Caco-2 (cell line): ENCODE results near the gene ST8SIA5. TPM values are rescaled to one million over a fixed set of nuclear protein-coding genes. Genes with fewer than 3 reads are reported as not detected.

Experiments used
- BruUV-seq: library from RNA; stranded (reverse); fragments of 400-500 nt; replicated peaks from 2 replicates; lab custom pipeline; 2021; lab: Mats Ljungman, UMichigan
- CTCF ChIA-PET: fragments of 300-600 bp; sonication (Branson Sonifier 250); formaldehyde crosslinking; loops from one replicate; lab custom pipeline; 2022; ENCODE audit warnings: antibody characterized with exemption; lab: Charles Lee
- POLR2A ChIA-PET: fragments of 300-600 bp; sonication (Branson Sonifier 250); formaldehyde crosslinking; loops from one replicate; lab custom pipeline; 2022; ENCODE audit warnings: antibody characterized with exemption; lab: Charles Lee
- DNase-seq, 2 experiments: peaks; one replicate each; pipeline versions ENCODE4 v3.0.0 to v3.0.0-alpha.2; 2020 to 2022
- H3K27me3 ChIP-seq: replicated peaks from 2 replicates; pipeline ENCODE4 v1.6.0; 2011; ENCODE audit warnings: low read length; ENCODE audit not compliant: control insufficient read depth, insufficient read depth
- H3K36me3 ChIP-seq: 2 replicates; pipeline ENCODE4 v1.5.1; 2011; ENCODE audit warnings: low read length; ENCODE audit not compliant: control insufficient read depth, insufficient read depth
- H3K4me1 ChIP-seq: fragments of 250-450 bp; sonication (Bioruptor Pico); 2 replicates; pipeline ENCODE4 v1.5.1; 2020; ENCODE audit warnings: mild to moderate bottlenecking
- H3K4me3 ChIP-seq: 2 replicates; pipeline ENCODE4 v1.5.1; 2011; ENCODE audit warnings: low read depth, mild to moderate bottlenecking, control low read depth, low read length
- H3K9me3 ChIP-seq: fragments of 250-450 bp; sonication (Bioruptor Pico); 2 replicates; pipeline ENCODE4 v1.5.1; 2020; ENCODE audit warnings: mild to moderate bottlenecking, moderate library complexity
- H3K27ac Mint-ChIP-seq: one replicate; pipeline ENCODE4 v1.8.0; 2022; ENCODE audit warnings: mixed read lengths; ENCODE audit not compliant: unreplicated experiment
- H3K27me3 Mint-ChIP-seq: one replicate; pipeline ENCODE4 v1.8.0; 2022; ENCODE audit warnings: mixed read lengths; ENCODE audit not compliant: insufficient read depth, unreplicated experiment
- H3K36me3 Mint-ChIP-seq: one replicate; pipeline ENCODE4 v1.8.0; 2022; ENCODE audit warnings: mild to moderate bottlenecking, mixed read lengths; ENCODE audit not compliant: insufficient read depth, unreplicated experiment
- H3K4me1 Mint-ChIP-seq: one replicate; pipeline ENCODE4 v1.8.0; 2022; ENCODE audit warnings: low read depth, mixed read lengths; ENCODE audit not compliant: unreplicated experiment
- H3K4me3 Mint-ChIP-seq: one replicate; pipeline ENCODE4 v1.8.0; 2022; ENCODE audit warnings: mild to moderate bottlenecking, moderate library complexity, mixed read lengths; ENCODE audit not compliant: unreplicated experiment
- H3K9me3 Mint-ChIP-seq: one replicate; pipeline ENCODE4 v1.8.0; 2022; ENCODE audit warnings: mixed read lengths; ENCODE audit not compliant: unreplicated experiment
- CTCF ChIP-seq, 2 experiments: fragments of 200-600 bp in 1 of 2; IDR thresholded peaks; 1 replicate in 1 of 2; 2 replicates in 1 of 2; pipeline versions ENCODE4 v1.5.1 to v1.8.0; 2011 to 2022; ENCODE audit warnings: antibody characterized with exemption in 1 of 2, control low read depth in 1 of 2, inconsistent platforms in 1 of 2, low read depth in 1 of 2, low read length in 1 of 2, mild to moderate bottlenecking in 1 of 2, moderate library complexity in 1 of 2; ENCODE audit not compliant: insufficient read depth in 1 of 2, severe bottlenecking in 1 of 2, unreplicated experiment in 1 of 2
- intact Hi-C: fragments of 100-400 bp; cut with micrococcal nuclease; formaldehyde crosslinking; loops from one replicate; pipeline ENCODE4 v1.10.0; 2022; ENCODE audit not compliant: unreplicated experiment
- total RNA-seq: library from RNA; stranded (reverse); gene quantifications from 2 replicates; pipeline ENCODE4 v1.2.3, GENCODE V29; 2022

ST8SIA5 gene
- total RNA-seq, 1 experiment from 2014 or later: not detected

GRCh38 chr18:46720521-46720920, 36.3 kb downstream of the ST8SIA5 start:
- peaks cover 15% of the 10 kb centered on the region for H3K27me3 Mint-ChIP-seq
- no TSS peak for BruUV-seq
- H3K36me3 ChIP-seq: no peaks in the 10 kb centered on the region
- ChIA-PET CTCF (no interaction called here), POLR2A (no interaction called here)
- no peak for DNase-seq
- no peak overlapping the region for H3K4me3 ChIP-seq
- TF ChIP-seq CTCF (IDR thresholded peaks at IDR 0.05; ENCODE audit: insufficient read depth in 1 of 2, low read depth in 1 of 2, low read length in 1 of 2, severe bottlenecking in 1 of 2, unreplicated experiment in 1 of 2): no peak
- H3K27ac Mint-ChIP-seq: no peak overlapping the region
- H3K27me3 ChIP-seq: no peaks in the 10 kb centered on the region
- H3K9me3 Mint-ChIP-seq: no peaks in the 10 kb centered on the region
- no peaks in the 10 kb centered on the region for H3K36me3 Mint-ChIP-seq
- no peaks in the 10 kb centered on the region for H3K9me3 ChIP-seq
- H3K4me3 Mint-ChIP-seq: no peak overlapping the region
- intact Hi-C loops: no loop called here
- H3K4me1 Mint-ChIP-seq: no peaks in the 10 kb centered on the region
- H3K4me1 ChIP-seq: no peaks in the 10 kb centered on the region

GRCh38 chr18:46720092-46720491, 36.8 kb downstream of the ST8SIA5 start:
- H3K9me3 ChIP-seq: no peaks in the 10 kb centered on the region
- intact Hi-C loops: no loop called here
- H3K27me3 ChIP-seq: no peaks in the 10 kb centered on the region

GRCh38 chr18:46719388-46719787, 37.5 kb downstream of the ST8SIA5 start:
- TF ChIP-seq CTCF (IDR thresholded peaks at IDR 0.05; ENCODE audit: insufficient read depth in 1 of 2, low read depth in 1 of 2, low read length in 1 of 2, severe bottlenecking in 1 of 2, unreplicated experiment in 1 of 2): no peak
- Mint-ChIP-seq H3K27ac (no peak overlapping the region), H3K9me3 (no peaks in the 10 kb centered on the region), H3K36me3 (no peaks in the 10 kb centered on the region), H3K4me1 (no peaks in the 10 kb centered on the region), H3K27me3 (peaks cover 17% of the 10 kb centered on the region), H3K4me3 (no peak overlapping the region)
- no peak for DNase-seq
- intact Hi-C loops: no loop called here
- Histone ChIP-seq H3K4me1 (no peaks in the 10 kb centered on the region), H3K9me3 (no peaks in the 10 kb centered on the region), H3K4me3 (no peak overlapping the region), H3K36me3 (no peaks in the 10 kb centered on the region), H3K27me3 (no peaks in the 10 kb centered on the region)
- CTCF ChIA-PET: no interaction called here
- POLR2A ChIA-PET: no interaction called here
- BruUV-seq: no TSS peak

More at GRCh38 chr18:46720092-46720491, 36.8 kb downstream of the ST8SIA5 start:
- DNase-seq: no peak
- H3K4me3 Mint-ChIP-seq: no peak overlapping the region
- H3K27me3 Mint-ChIP-seq: peaks cover 17% of the 10 kb centered on the region
- Histone ChIP-seq H3K4me1 (no peaks in the 10 kb centered on the region), H3K36me3 (no peaks in the 10 kb centered on the region), H3K4me3 (no peak overlapping the region)
- no peak overlapping the region for H3K27ac Mint-ChIP-seq
- no peaks in the 10 kb centered on the region for H3K9me3 Mint-ChIP-seq
- H3K4me1 Mint-ChIP-seq: no peaks in the 10 kb centered on the region
- H3K36me3 Mint-ChIP-seq: no peaks in the 10 kb centered on the region
- TF ChIP-seq CTCF (IDR thresholded peaks at IDR 0.05; ENCODE audit: insufficient read depth in 1 of 2, low read depth in 1 of 2, low read length in 1 of 2, severe bottlenecking in 1 of 2, unreplicated experiment in 1 of 2): no peak
- POLR2A ChIA-PET: no interaction called here
- CTCF ChIA-PET: no interaction called here
- no TSS peak for BruUV-seq
